SK-N-SH (cell line): ENCODE measurements around the gene POLD3. TPM values are rescaled to one million over a fixed set of nuclear protein-coding genes. Genes with fewer than 3 reads are reported as not detected.

Source experiments
- CTCF ChIA-PET: fragments of 300-600, 350-600 bp; formaldehyde crosslinking; extraction: SDS; loops from one replicate; lab custom pipeline; 2021; lab: Yijun Ruan, JAX
- POLR2A ChIA-PET: fragments of 350-600 bp; sonication (Branson Sonifier 250); formaldehyde crosslinking; extraction: SDS; loops from one replicate; lab custom pipeline; 2020; ENCODE audit warnings: antibody characterized with exemption, inconsistent platforms; lab: Yijun Ruan, JAX
- DNase-seq: peaks from one replicate; pipeline ENCODE4 v3.0.0; 2012
- H2AFZ ChIP-seq: fragments of 200-600 bp; sonication (generic); 2 replicates; pipeline ENCODE4 v1.8.1; 2016; ENCODE audit warnings: antibody characterized with exemption, mild to moderate bottlenecking, low read depth
- H3F3A ChIP-seq: fragments of 200-600 bp; sonication (generic); replicated peaks from 2 replicates; pipeline ENCODE3; 2016; ENCODE audit warnings: antibody characterized with exemption, mild to moderate bottlenecking; ENCODE audit not compliant: insufficient read depth
- H3K27ac ChIP-seq, 2 experiments: fragments of 200-500 bp in 1 of 2; fragments of 200-600 bp in 1 of 2; sonication (Bioruptor generic) in 1 of 2; sonication (generic), shearing (Covaris generic) in 1 of 2; 2 replicates each; pipeline versions ENCODE4 v1.5.1 to v1.6.1; 2014 to 2016; ENCODE audit warnings: low read depth in 2 of 2, inconsistent platforms in 1 of 2, low read length in 1 of 2, mild to moderate bottlenecking in 1 of 2, mixed read lengths in 1 of 2
- H3K27me3 ChIP-seq: fragments of 200-600 bp; sonication (generic), shearing (Covaris generic); 2 replicates; pipeline ENCODE4 v1.6.1; 2016; ENCODE audit warnings: mixed run types; ENCODE audit not compliant: insufficient read depth
- H3K36me3 ChIP-seq, 2 experiments: fragments of 200-500 bp in 1 of 2; fragments of 200-600 bp in 1 of 2; sonication (Bioruptor generic) in 1 of 2; sonication (generic) in 1 of 2; replicated peaks in 1 of 2; 2 replicates each; pipeline versions ENCODE3 to v1.5.1; 2014 to 2016; ENCODE audit warnings: low read length in 1 of 2, mild to moderate bottlenecking in 1 of 2; ENCODE audit not compliant: insufficient read depth in 2 of 2, control insufficient read depth in 1 of 2
- H3K4me1 ChIP-seq, 2 experiments: fragments of 200-500 bp in 1 of 2; fragments of 200-600 bp in 1 of 2; sonication (Bioruptor generic) in 1 of 2; sonication (generic), shearing (Covaris generic) in 1 of 2; 2 replicates each; pipeline versions ENCODE4 v1.5.1 to v1.6.1; 2014 to 2016; ENCODE audit warnings: low read depth in 1 of 2, low read length in 1 of 2, mixed run types in 1 of 2; ENCODE audit not compliant: insufficient read depth in 2 of 2, control insufficient read depth in 1 of 2
- H3K4me2 ChIP-seq: fragments of 200-600 bp; sonication (generic), shearing (Covaris generic); 2 replicates; pipeline ENCODE4 v1.6.1; 2017; ENCODE audit warnings: mixed run types
- H3K4me3 ChIP-seq, 2 experiments: fragments of 200-500 bp in 1 of 2; fragments of 200-600 bp in 1 of 2; sonication (Bioruptor generic) in 1 of 2; sonication (generic), shearing (Covaris generic) in 1 of 2; 2 replicates each; pipeline versions ENCODE4 v1.5.1 to v1.8.1; 2014 to 2016; ENCODE audit warnings: low read depth in 2 of 2, inconsistent platforms in 1 of 2, low read length in 1 of 2, mild to moderate bottlenecking in 1 of 2, mixed read lengths in 1 of 2, moderate library complexity in 1 of 2
- H3K79me2 ChIP-seq: fragments of 200-600 bp; sonication (generic); 2 replicates; pipeline ENCODE4 v1.8.1; 2017; ENCODE audit warnings: mild to moderate bottlenecking; ENCODE audit not compliant: insufficient read depth
- H3K9ac ChIP-seq: fragments of 200-600 bp; sonication (generic); 2 replicates; pipeline ENCODE4 v1.6.1; 2017; ENCODE audit warnings: mixed run types
- H3K9me2 ChIP-seq: fragments of 200-600 bp; sonication (generic); 2 replicates; pipeline ENCODE4 v1.6.1; 2017; ENCODE audit warnings: mixed run types
- H3K9me3 ChIP-seq: fragments of 200-600 bp; sonication (generic); 2 replicates; pipeline ENCODE4 v1.6.1; 2017; ENCODE audit warnings: mixed run types, mild to moderate bottlenecking, moderate library complexity
- H4K20me1 ChIP-seq: fragments of 200-600 bp; sonication (generic); 2 replicates; pipeline ENCODE4 v1.6.1; 2017; ENCODE audit warnings: mild to moderate bottlenecking, mixed run types; ENCODE audit not compliant: insufficient read depth
- CHD2 ChIP-seq: fragments of 150-350 bp; IDR thresholded peaks from 2 replicates; pipeline ENCODE4 v1.6.1; 2018; ENCODE audit warnings: low read length; ENCODE audit not compliant: partially characterized antibody
- ELF1 ChIP-seq: IDR thresholded peaks from 2 replicates; pipeline ENCODE4 v1.4.0; 2012
- EP300 ChIP-seq, 2 experiments: IDR thresholded peaks; 2 replicates each; pipeline versions ENCODE4 v1.4.0 to v1.6.1; 2012; ENCODE audit warnings: borderline replicate concordance in 1 of 2, low read depth in 1 of 2, low read length in 1 of 2
- EZH2phosphoT487 ChIP-seq: fragments of 200-600 bp; sonication (generic); IDR thresholded peaks from 2 replicates; pipeline ENCODE4 v1.6.1; 2017; ENCODE audit warnings: low read depth, mixed run types, mild to moderate bottlenecking, antibody characterized with exemption, moderate library complexity, borderline replicate concordance
- FOXM1 ChIP-seq: IDR thresholded peaks from 2 replicates; pipeline ENCODE4 v1.4.0; 2012; ENCODE audit warnings: low read depth, mild to moderate bottlenecking
- GABPA ChIP-seq: IDR thresholded peaks from 2 replicates; pipeline ENCODE4 v1.4.0; 2012; ENCODE audit warnings: low read depth, mild to moderate bottlenecking
- GATA2 ChIP-seq: sonication (generic); formaldehyde crosslinking; IDR thresholded peaks from 2 replicates; pipeline ENCODE4 v1.5.0; 2020; ENCODE audit warnings: mild to moderate bottlenecking, missing genetic modification reagents
- JUND ChIP-seq: IDR thresholded peaks from 2 replicates; pipeline ENCODE4 v1.4.0; 2012
- MEF2A ChIP-seq: IDR thresholded peaks from 2 replicates; pipeline ENCODE4 v1.4.0; 2012; ENCODE audit warnings: low read depth, borderline replicate concordance
- MXI1 ChIP-seq: IDR thresholded peaks from 2 replicates; pipeline ENCODE4 v1.6.1; 2012; ENCODE audit warnings: mild to moderate bottlenecking, low read depth, low read length, improper control_type of control experiment
- RFX5 ChIP-seq: IDR thresholded peaks from 2 replicates; pipeline ENCODE4 v1.6.1; 2012; ENCODE audit warnings: mild to moderate bottlenecking, improper control_type of control experiment, low read length
- TEAD4 ChIP-seq: IDR thresholded peaks from 2 replicates; pipeline ENCODE4 v1.4.0; 2012; ENCODE audit warnings: mild to moderate bottlenecking, borderline replicate concordance; ENCODE audit not compliant: insufficient read depth
- YY1 ChIP-seq: IDR thresholded peaks from 2 replicates; pipeline ENCODE4 v1.4.0; 2012; ENCODE audit warnings: low read depth, mild to moderate bottlenecking
- WGBS: methylation state at CpG from one replicate; pipeline ENCODE4 v1.1.6; 2017; ENCODE audit warnings: low lambda C conversion rate; 5-methylcytosine and 5-hydroxymethylcytosine counted together
- polyA plus RNA-seq, 3 experiments: library from polyadenylated mRNA; depleted of rRNA; stranded (reverse); fragments of >200 nt; gene quantifications; 2 replicates each; pipeline ENCODE4 v1.2.3, GENCODE V29; 2012
- TF ChIP-seq, protein P1 (sequence below): IDR thresholded peaks from 2 replicates; pipeline ENCODE4 v1.4.0; 2012; ENCODE audit warnings: low read depth, borderline replicate concordance
- TF ChIP-seq, protein P2 (sequence below): IDR thresholded peaks from 2 replicates; pipeline ENCODE4 v1.6.1; 2012; ENCODE audit warnings: mild to moderate bottlenecking, low read depth, low read length, moderate library complexity
- TF ChIP-seq, protein P3 (sequence below): IDR thresholded peaks from 2 replicates; pipeline ENCODE4 v1.4.0; 2012; ENCODE audit warnings: low read depth, borderline replicate concordance
- TF ChIP-seq, protein P4 (sequence below): fragments of 150-350 bp; IDR thresholded peaks from 2 replicates; pipeline ENCODE4 v1.6.1; 2017; ENCODE audit warnings: antibody characterized with exemption, low read length, low read depth, borderline replicate concordance
- TF ChIP-seq, protein P5 (sequence below): fragments of 150-350 bp; IDR thresholded peaks from 2 replicates; pipeline ENCODE4 v1.6.1; 2016; ENCODE audit warnings: mild to moderate bottlenecking, low read depth, low read length
- TF ChIP-seq, protein P6 (sequence below): IDR thresholded peaks from 2 replicates; pipeline ENCODE4; 2012

POLD3 gene
- polyA plus RNA-seq, 1 of the 3 experiments (the other 2 are of a cell fraction): 7.9 TPM

DNA sequence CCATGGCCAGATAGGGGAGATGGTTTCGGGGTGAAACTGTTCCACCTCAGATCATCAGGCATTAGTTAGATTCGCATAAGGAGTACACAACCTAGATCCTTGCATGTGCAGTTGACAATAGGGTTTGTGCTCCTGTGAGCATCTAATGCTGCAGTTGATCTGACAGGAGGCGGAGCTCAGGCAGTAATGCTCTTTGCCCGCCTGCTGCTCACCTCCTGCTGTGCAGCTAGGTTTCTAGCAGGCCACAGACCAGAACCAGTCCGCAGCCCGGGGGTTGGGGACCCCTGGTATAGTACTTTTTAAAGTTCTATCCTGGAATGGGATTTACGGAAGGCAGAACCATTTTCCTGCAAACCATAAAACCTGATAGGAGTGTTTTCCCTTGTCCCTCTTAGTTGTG, 54.6 kb downstream of the POLD3 start:
- H3K79me2 ChIP-seq: no peaks in the 10 kb centered on the region
- H3K4me3 ChIP-seq: no peak overlapping the region
- no peaks in the 10 kb centered on the region for H3F3A ChIP-seq
- no peaks in the 10 kb centered on the region for H3K27me3 ChIP-seq
- H4K20me1 ChIP-seq: no peaks in the 10 kb centered on the region
- H3K36me3 ChIP-seq: peaks cover 7 to 11% of the 10 kb centered on the region in 2 experiments
- DNase-seq: no peak
- TF ChIP-seq MXI1 (no peak), TEAD4 (no peak), JUND (no peak), EZH2phosphoT487 (no peak), GATA2 (CRISPR knock-in tag) (no peak), RFX5 (no peak), GABPA (no peak), ELF1 (no peak), CHD2 (no peak), YY1 (no peak), FOXM1 (no peak), EP300 (IDR thresholded peaks at IDR 0.05; ENCODE audit: borderline replicate concordance in 1 of 2, low read depth in 1 of 2, low read length in 1 of 2) (no peak), MEF2A (no peak)
- TF ChIP-seq, protein P1, sequence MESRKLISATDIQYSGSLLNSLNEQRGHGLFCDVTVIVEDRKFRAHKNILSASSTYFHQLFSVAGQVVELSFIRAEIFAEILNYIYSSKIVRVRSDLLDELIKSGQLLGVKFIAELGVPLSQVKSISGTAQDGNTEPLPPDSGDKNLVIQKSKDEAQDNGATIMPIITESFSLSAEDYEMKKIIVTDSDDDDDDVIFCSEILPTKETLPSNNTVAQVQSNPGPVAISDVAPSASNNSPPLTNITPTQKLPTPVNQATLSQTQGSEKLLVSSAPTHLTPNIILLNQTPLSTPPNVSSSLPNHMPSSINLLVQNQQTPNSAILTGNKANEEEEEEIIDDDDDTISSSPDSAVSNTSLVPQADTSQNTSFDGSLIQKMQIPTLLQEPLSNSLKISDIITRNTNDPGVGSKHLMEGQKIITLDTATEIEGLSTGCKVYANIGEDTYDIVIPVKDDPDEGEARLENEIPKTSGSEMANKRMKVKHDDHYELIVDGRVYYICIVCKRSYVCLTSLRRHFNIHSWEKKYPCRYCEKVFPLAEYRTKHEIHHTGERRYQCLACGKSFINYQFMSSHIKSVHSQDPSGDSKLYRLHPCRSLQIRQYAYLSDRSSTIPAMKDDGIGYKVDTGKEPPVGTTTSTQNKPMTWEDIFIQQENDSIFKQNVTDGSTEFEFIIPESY: no peak
- TF ChIP-seq, protein P2, sequence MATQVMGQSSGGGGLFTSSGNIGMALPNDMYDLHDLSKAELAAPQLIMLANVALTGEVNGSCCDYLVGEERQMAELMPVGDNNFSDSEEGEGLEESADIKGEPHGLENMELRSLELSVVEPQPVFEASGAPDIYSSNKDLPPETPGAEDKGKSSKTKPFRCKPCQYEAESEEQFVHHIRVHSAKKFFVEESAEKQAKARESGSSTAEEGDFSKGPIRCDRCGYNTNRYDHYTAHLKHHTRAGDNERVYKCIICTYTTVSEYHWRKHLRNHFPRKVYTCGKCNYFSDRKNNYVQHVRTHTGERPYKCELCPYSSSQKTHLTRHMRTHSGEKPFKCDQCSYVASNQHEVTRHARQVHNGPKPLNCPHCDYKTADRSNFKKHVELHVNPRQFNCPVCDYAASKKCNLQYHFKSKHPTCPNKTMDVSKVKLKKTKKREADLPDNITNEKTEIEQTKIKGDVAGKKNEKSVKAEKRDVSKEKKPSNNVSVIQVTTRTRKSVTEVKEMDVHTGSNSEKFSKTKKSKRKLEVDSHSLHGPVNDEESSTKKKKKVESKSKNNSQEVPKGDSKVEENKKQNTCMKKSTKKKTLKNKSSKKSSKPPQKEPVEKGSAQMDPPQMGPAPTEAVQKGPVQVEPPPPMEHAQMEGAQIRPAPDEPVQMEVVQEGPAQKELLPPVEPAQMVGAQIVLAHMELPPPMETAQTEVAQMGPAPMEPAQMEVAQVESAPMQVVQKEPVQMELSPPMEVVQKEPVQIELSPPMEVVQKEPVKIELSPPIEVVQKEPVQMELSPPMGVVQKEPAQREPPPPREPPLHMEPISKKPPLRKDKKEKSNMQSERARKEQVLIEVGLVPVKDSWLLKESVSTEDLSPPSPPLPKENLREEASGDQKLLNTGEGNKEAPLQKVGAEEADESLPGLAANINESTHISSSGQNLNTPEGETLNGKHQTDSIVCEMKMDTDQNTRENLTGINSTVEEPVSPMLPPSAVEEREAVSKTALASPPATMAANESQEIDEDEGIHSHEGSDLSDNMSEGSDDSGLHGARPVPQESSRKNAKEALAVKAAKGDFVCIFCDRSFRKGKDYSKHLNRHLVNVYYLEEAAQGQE: no peak
- TF ChIP-seq, protein P3, sequence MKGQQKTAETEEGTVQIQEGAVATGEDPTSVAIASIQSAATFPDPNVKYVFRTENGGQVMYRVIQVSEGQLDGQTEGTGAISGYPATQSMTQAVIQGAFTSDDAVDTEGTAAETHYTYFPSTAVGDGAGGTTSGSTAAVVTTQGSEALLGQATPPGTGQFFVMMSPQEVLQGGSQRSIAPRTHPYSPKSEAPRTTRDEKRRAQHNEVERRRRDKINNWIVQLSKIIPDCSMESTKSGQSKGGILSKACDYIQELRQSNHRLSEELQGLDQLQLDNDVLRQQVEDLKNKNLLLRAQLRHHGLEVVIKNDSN: no peak
- TF ChIP-seq, protein P4, sequence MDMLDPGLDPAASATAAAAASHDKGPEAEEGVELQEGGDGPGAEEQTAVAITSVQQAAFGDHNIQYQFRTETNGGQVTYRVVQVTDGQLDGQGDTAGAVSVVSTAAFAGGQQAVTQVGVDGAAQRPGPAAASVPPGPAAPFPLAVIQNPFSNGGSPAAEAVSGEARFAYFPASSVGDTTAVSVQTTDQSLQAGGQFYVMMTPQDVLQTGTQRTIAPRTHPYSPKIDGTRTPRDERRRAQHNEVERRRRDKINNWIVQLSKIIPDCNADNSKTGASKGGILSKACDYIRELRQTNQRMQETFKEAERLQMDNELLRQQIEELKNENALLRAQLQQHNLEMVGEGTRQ: no peak
- TF ChIP-seq, protein P5, sequence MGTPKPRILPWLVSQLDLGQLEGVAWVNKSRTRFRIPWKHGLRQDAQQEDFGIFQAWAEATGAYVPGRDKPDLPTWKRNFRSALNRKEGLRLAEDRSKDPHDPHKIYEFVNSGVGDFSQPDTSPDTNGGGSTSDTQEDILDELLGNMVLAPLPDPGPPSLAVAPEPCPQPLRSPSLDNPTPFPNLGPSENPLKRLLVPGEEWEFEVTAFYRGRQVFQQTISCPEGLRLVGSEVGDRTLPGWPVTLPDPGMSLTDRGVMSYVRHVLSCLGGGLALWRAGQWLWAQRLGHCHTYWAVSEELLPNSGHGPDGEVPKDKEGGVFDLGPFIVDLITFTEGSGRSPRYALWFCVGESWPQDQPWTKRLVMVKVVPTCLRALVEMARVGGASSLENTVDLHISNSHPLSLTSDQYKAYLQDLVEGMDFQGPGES: no peak
- TF ChIP-seq, protein P6, sequence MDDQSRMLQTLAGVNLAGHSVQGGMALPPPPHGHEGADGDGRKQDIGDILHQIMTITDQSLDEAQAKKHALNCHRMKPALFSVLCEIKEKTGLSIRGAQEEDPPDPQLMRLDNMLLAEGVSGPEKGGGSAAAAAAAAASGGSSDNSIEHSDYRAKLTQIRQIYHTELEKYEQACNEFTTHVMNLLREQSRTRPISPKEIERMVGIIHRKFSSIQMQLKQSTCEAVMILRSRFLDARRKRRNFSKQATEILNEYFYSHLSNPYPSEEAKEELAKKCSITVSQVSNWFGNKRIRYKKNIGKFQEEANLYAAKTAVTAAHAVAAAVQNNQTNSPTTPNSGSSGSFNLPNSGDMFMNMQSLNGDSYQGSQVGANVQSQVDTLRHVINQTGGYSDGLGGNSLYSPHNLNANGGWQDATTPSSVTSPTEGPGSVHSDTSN: no peak
- H3K4me2 ChIP-seq: no peak overlapping the region
- no peaks in the 10 kb centered on the region for H3K9me2 ChIP-seq
- 96% methylated on average over 7 of the region's 7 CpGs for WGBS
- H2AFZ ChIP-seq: no peak overlapping the region
- no peaks in the 10 kb centered on the region for H3K9me3 ChIP-seq
- H3K9ac ChIP-seq: no peak overlapping the region
- POLR2A ChIA-PET: no interaction called here
- CTCF ChIA-PET: interaction anchor here (1.0 to 1.5 kb wide), 3 partner anchors 47 to 79 kb away, joined by 3 to 4 read pairs (median 4); no protein-coding TSS in a partner anchor
- peak overlapping the region in 1 of 2 experiments; percentile 35; a peak in 2 of 4 replicates for H3K27ac ChIP-seq
- peaks cover 0 to 9% of the 10 kb centered on the region in 2 experiments; a peak in 2 of 4 replicates for H3K4me1 ChIP-seq
